IPS-15b (cell line): ENCODE results near the gene TYK2.
"Not testable (repeated sequence)": the region's sequence is repeated elsewhere in the genome, so short reads cannot be mapped to it uniquely, and the experiment has no call there.

Source experiments
- H3K27me3 ChIP-seq: one replicate; pipeline ENCODE4 v1.6.1; 2013; ENCODE audit warnings: low read length; ENCODE audit not compliant: control insufficient read depth, insufficient read depth
- H3K36me3 ChIP-seq: one replicate; pipeline ENCODE4 v1.6.1; 2013; ENCODE audit warnings: low read length; ENCODE audit not compliant: control insufficient read depth, insufficient read depth
- H3K4me1 ChIP-seq: one replicate; pipeline ENCODE4 v1.6.1; 2013; ENCODE audit warnings: mild to moderate bottlenecking, low read length; ENCODE audit not compliant: control insufficient read depth, insufficient read depth
- H3K4me3 ChIP-seq: one replicate; pipeline ENCODE4 v1.5.1; 2013; ENCODE audit warnings: low read depth, low read length
- H3K9ac ChIP-seq: one replicate; pipeline ENCODE4 v1.6.1; 2013; ENCODE audit warnings: low read depth, mild to moderate bottlenecking, low read length
- H3K9me3 ChIP-seq: one replicate; pipeline ENCODE4 v1.6.1; 2013; ENCODE audit warnings: mild to moderate bottlenecking, low read length; ENCODE audit not compliant: control insufficient read depth, insufficient read depth

The TYK2 gene

GRCh38 chr19:10390652-10391286 is 10.4 kb upstream of the TYK2 start:
- H3K36me3 ChIP-seq = peaks cover 30% of the 10 kb centered on the region

GRCh38 chr19:10389863-10390262 is 9.5 kb upstream of the TYK2 start:
- no peak overlapping the region for H3K9ac ChIP-seq
- no peaks in the 10 kb centered on the region for H3K9me3 ChIP-seq
- no peak overlapping the region for H3K4me3 ChIP-seq
- no peaks in the 10 kb centered on the region for H3K4me1 ChIP-seq
- H3K36me3 ChIP-seq = peaks cover 22% of the 10 kb centered on the region
- no peaks in the 10 kb centered on the region for H3K27me3 ChIP-seq

More at GRCh38 chr19:10390652-10391286, 10.4 kb upstream of the TYK2 start:
- Histone ChIP-seq H3K4me3 (no peak overlapping the region), H3K4me1 (no peaks in the 10 kb centered on the region), H3K27me3 (no peaks in the 10 kb centered on the region), H3K9ac (no peak overlapping the region), H3K9me3 (no peaks in the 10 kb centered on the region)

- Histone ChIP-seq H3K9ac (no peak overlapping the region), H3K27me3 (no peaks in the 10 kb centered on the region), H3K36me3 (peaks cover 17% of the 10 kb centered on the region), H3K4me3 (no peak overlapping the region), H3K4me1 (no peaks in the 10 kb centered on the region), H3K9me3 (no peaks in the 10 kb centered on the region)
These were observed 8.6 kb upstream of the TYK2 start for GRCh38 chr19:10388957-10389356.

DNA sequence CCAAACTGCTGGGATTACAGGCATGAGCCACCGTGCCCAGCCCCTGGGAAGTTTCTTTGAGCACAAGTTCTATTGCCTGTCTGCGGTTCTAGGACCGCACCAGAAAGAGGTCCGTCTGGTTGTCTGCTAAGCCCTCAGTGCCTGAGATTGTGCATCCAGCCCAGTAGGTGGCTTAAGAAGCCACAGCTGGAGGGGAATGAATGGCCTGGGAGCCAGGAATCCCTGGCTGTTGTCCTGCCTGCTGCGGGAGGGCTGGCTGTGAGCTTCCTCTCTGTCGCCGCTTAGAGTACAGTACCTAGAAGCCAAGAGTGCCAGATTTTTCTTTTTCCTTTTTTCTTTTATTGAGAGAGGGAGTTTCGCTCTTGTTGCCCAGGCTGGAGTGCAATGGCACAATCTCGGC is 4.2 kb upstream of the TYK2 start:
- Histone ChIP-seq H3K4me3 (no peak overlapping the region), H3K9me3 (no peaks in the 10 kb centered on the region), H3K9ac (no peak overlapping the region), H3K27me3 (no peaks in the 10 kb centered on the region), H3K4me1 (peaks cover 2% of the 10 kb centered on the region), H3K36me3 (no peaks in the 10 kb centered on the region)

GRCh38 chr19:10383223-10383499 is 2.8 kb upstream of the TYK2 start:
- not testable (repeated sequence) for H3K36me3 ChIP-seq, H3K4me1 ChIP-seq, H3K9ac ChIP-seq, H3K9me3 ChIP-seq, H3K4me3 ChIP-seq, H3K27me3 ChIP-seq

DNA sequence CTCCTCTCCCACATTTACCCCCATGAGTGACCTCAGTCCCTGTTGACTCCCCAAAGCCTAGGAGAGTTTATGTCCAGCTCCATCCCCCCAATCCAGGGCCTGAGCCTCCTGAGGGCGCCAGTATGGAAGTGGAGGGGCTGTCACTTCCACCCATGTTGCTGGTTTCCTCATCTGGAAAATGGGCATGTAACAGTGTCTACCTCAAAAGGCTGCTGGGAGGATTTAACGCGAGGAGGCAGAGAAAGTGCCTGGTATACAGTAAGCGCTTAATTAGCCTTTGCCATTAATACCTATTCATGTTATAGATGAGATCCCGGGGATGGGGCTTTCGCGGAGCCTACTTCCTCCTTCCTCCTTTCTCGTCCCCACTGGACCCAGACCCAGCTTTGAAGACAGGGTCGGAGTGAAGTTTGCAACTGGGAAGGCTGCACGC is 476 bp downstream of the TYK2 start:
- H3K4me1 ChIP-seq = peaks cover 2% of the 10 kb centered on the region
- no peaks in the 10 kb centered on the region for H3K9me3 ChIP-seq
- peak overlapping the region; percentile 95 for H3K4me3 ChIP-seq
- H3K9ac ChIP-seq = peak overlapping the region; percentile 87
- H3K27me3 ChIP-seq = no peaks in the 10 kb centered on the region
- H3K36me3 ChIP-seq = peaks cover 9% of the 10 kb centered on the region

DNA sequence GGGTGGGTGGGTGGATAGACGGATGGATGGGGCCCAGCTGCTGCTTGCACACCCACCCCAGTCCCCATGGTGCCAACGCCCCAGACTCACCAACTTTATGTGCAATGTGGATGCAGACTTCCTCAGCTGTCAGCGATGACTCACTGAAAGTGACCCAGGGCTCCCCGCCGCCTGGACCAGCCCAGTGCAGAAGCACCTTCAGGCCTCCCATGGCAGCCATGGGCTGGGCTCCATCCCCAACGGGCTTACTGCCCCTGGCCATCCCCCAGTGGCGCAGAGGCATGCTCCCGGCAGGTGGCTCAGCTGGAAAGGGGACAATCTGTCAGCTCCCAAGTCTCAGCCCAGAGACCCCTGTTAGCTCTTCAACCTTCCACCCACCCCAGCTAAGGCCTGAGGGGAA is 2.2 kb downstream of the TYK2 start:
- H3K4me1 ChIP-seq = peaks cover 2% of the 10 kb centered on the region
- H3K9me3 ChIP-seq = no peaks in the 10 kb centered on the region
- H3K9ac ChIP-seq = no peak overlapping the region
- H3K4me3 ChIP-seq = no peak overlapping the region
- H3K36me3 ChIP-seq = peaks cover 9% of the 10 kb centered on the region
- H3K27me3 ChIP-seq = no peaks in the 10 kb centered on the region

DNA sequence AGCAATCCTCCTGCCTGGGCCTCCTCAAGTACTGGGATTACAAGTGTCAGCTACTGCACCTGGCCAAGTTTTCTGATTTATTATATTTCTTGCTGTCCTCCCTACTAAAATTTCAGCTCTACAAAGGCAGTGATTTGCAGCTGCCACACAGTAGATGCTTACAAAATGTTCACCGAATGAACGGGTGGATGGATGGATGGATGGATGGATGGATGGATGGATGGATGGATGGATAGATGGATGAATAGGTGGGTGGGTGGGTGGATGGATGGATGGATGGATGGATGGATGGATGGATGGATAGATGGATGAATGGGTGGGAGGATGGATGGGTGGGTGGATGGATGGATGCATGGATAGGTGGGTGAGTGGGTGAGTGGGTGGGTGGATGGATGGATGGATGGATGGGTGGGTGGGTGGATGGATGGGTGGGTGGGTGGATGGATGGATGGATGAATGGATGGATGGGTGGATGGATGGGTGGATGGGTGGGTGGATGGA is 3.2 kb downstream of the TYK2 start:
- H3K27me3 ChIP-seq, H3K36me3 ChIP-seq, H3K9me3 ChIP-seq, H3K4me3 ChIP-seq, H3K4me1 ChIP-seq, H3K9ac ChIP-seq: not testable (repeated sequence)

GRCh38 chr19:10374931-10375330 is 5.4 kb downstream of the TYK2 start:
- peaks cover 2% of the 10 kb centered on the region for H3K4me1 ChIP-seq
- H3K9me3 ChIP-seq = no peaks in the 10 kb centered on the region
- H3K4me3 ChIP-seq = no peak overlapping the region
- H3K36me3 ChIP-seq = peaks cover 12% of the 10 kb centered on the region
- no peaks in the 10 kb centered on the region for H3K27me3 ChIP-seq
- H3K9ac ChIP-seq = no peak overlapping the region

DNA sequence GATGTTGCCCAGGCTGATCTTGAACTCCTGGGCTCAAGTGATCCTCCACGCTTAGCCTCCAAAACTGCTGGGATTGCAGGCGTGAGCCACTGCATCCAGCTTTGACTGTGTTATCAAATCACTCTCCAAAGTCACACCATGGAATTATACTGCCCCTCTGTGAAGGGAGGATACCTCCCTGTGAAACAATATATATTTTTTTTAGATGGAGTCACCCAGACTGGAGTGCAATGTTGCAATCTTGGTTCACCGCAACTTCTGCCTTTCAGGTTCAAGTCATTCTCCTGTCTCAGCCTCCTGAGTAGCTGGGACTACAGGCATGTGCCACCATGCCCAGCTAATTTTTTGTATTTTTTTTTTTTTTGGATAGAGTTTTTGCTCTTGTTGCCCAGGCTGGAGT is 7.7 kb downstream of the TYK2 start:
- Histone ChIP-seq H3K4me1 (no peaks in the 10 kb centered on the region), H3K27me3 (no peaks in the 10 kb centered on the region), H3K9me3 (no peaks in the 10 kb centered on the region), H3K9ac (no peak overlapping the region), H3K36me3 (peaks cover 7% of the 10 kb centered on the region), H3K4me3 (no peak overlapping the region)

- no peaks in the 10 kb centered on the region for H3K9me3 ChIP-seq
- H3K36me3 ChIP-seq = peaks cover 35% of the 10 kb centered on the region
- no peaks in the 10 kb centered on the region for H3K27me3 ChIP-seq
- H3K4me3 ChIP-seq = no peak overlapping the region
- no peak overlapping the region for H3K9ac ChIP-seq
- no peaks in the 10 kb centered on the region for H3K4me1 ChIP-seq
These were observed 12.1 kb downstream of the TYK2 start for GRCh38 chr19:10368101-10368803.

DNA sequence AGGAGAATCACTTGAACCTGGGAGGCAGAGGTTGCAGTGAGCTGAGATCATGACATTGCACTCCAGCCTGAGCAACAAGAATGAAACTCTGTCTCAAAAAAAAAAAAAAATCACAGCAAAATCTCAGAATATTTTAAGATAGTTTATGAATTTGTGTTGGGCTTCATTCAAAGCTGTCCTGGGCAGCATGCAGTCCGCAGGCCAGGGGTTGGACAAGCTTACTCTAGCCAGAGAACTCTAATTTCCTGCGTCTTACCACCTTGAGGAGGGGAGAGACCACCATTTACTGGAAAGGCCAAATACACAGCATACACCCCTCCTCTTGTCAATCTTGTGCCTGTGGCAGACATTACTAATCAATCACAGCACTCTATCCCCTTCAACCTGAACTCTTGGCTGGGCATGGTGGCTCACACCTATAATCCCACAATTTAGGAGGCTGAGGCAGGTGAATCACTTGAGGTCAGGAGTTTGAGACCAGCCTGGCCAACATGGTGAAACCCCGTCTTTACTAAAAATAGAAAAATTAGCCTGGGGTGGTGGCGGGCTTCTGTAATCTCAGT is 13.3 kb downstream of the TYK2 start:
- H3K27me3 ChIP-seq, H3K9me3 ChIP-seq, H3K9ac ChIP-seq, H3K4me3 ChIP-seq, H3K4me1 ChIP-seq: not testable (repeated sequence)
- H3K36me3 ChIP-seq = peaks cover 39% of the 10 kb centered on the region
